Suppressor macrophage (primary cell): ENCODE data around the gene ENO2.

Experiments used
- DNase-seq, 4 experiments: peaks; one replicate each; pipeline ENCODE4 v3.0.0-alpha.2; 2020 to 2022

The ENO2 gene

DNA sequence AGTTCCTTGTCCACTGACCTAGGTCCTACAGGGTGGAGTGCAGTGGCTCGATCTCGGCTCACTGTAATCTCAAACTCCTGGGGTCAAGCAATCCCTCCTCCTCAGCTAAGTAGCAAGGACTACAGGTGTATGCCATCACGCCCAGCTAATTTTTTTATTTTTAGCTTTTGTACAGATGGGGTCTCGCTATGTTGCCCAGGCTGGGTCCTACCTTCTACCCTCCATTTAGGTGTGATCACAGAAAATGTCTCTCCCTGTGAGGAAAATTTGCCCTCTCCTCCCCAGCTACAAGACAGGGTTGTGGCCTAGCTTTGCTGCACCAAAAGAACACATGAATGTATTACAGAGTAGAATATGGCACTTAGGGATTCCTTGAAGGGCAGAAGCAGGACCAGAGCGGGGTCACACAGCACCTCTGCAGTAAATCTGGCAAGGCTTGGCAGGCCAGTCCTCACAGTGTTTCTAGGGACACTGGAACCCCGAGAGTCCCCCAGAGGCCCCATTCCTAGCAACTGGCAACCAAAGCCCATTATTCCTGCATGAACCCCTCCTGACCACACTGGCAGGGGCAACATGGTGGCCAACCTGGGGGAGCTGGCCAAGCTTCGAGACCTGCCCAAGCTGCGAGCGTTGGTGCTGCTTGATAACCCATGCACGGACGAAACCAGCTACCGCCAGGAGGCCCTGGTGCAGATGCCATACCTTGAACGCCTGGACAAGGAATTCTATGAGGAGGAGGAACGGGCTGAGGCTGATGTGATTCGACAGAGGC is 2.0 kb upstream of the ENO2 start:
- no peak for DNase-seq

DNA sequence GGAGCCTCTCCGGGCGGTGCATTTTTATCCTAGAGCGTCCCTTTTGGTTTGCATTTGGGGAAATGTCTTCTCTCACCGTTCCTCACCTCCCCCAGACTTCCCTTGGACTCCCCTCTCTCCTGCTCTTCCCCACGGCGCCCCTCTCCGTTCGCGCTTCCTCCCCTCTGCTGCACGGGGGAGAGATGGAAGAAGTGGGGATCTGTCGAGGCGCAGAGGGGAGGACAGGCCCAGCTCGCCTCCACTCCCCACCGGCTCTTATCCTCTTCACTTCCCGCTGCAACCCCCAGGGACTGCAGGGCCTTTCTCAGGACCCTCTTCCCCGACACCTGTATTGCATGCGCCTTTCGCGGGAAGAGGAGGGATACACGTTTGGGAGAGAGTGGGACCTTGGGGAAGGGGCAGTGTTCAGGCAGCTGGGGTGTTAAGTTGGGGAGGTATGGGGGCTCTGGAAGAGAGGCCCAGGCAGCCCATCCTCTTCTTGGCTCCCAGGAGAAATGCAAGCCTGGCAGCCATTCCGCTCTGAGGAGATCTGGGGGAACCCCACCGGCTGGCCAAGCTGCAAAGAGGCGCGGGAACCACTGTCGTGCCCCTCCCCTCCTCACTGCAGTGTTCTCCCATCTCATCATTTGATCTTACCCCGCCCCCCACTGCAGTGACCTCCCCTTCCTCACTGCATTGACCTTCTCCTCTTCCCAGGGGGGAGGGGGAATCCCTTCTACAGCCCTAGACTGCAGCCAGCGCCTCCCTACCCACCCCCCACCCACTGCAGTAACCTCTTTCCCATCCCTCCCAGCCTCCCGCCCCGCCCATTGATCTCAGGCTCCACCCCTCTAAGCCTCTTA is 788 bp downstream of the ENO2 start:
- no peak for DNase-seq

DNA sequence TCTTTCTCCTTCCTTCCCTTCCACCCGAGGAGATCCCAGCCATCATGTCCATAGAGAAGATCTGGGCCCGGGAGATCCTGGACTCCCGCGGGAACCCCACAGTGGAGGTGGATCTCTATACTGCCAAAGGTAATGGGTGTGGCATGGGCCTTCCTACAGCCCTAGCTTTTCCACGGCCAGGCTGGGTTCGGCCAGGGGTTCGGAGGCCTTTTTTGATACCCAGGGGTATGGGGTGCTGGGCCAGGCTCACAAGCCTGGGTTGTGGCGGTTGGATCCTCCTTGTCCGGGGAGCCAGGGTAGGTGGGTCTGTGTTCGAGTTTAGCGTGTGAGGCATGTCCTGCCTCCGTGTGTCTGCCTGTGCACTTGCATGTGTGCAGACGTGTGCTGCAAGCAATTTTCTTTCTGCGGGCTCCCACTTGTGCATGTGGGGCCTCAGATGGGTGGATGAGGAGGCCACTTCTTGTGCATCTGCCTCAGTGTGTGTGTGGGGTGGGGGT is 1.5 kb downstream of the ENO2 start:
- no peak for DNase-seq

DNA sequence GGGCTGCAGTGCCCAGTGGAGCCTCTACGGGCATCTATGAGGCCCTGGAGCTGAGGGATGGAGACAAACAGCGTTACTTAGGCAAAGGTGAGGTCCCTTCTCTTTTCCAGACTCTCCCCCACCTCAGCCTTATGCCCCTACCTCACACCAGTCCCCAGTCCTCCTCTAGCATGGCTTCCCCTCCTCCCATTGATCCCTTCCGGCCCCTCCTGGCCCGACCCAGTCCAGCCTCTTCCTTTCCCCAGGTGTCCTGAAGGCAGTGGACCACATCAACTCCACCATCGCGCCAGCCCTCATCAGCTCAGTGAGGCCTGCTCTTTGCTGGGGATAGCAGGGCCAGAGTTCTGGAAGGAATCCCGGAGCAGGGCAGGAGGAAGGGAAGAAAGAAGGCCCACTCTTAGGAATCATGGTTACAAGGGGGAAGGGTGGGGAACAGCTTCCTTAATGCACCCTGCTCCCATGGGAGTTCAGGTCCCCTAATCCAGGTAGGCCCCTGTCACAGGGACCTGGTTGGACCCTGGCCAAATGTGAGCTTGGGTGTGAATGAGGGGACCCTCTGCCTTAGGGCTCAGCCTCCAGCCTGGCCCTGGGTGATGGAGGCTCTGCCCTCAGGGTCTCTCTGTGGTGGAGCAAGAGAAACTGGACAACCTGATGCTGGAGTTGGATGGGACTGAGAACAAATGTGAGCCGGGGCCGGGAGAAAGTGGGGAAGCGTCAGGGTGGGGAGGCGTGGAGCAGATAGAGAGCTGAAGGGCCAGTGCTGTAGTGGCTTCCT is 2.2 kb downstream of the ENO2 start:
- no peak for DNase-seq

DNA sequence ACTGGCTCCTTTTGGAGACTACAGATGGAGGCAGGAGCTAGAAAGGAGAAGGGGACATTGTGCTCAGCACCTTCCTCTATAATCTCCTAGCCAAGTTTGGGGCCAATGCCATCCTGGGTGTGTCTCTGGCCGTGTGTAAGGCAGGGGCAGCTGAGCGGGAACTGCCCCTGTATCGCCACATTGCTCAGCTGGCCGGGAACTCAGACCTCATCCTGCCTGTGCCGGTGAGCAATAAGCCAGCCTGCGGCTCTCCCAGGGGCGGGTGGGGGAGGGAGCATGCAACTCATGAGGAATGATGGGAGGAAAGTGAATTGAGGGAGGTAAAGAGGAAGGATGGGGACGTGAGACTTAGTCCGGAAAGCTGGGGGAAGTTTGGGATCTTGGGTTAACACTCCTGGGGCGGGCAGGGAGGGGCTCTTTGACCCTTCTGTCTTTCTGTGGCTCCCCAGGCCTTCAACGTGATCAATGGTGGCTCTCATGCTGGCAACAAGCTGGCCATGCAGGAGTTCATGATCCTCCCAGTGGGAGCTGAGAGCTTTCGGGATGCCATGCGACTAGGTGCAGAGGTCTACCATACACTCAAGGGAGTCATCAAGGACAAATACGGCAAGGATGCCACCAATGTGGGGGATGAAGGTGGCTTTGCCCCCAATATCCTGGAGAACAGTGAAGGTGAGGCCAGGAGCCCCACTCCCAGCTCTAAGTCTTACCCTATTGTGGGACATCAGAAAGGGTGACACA is 3.3 kb downstream of the ENO2 start:
- DNase-seq = no peak

DNA sequence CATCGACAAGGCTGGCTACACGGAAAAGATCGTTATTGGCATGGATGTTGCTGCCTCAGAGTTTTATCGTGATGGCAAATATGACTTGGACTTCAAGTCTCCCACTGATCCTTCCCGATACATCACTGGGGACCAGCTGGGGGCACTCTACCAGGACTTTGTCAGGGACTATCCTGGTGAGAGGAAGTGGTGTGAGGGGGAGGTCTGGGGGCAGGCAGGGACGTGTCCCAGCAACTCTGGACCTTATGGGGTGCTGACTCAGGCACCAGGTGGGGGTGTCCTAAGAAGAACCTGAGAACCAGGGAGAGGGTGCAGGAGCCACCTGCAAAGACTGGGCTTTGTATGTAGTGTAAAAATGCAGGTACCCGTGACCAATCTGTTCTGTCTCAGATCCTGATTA is 5.2 kb downstream of the ENO2 start:
- DNase-seq = peak in 1 of 4 experiments; percentile 37

DNA sequence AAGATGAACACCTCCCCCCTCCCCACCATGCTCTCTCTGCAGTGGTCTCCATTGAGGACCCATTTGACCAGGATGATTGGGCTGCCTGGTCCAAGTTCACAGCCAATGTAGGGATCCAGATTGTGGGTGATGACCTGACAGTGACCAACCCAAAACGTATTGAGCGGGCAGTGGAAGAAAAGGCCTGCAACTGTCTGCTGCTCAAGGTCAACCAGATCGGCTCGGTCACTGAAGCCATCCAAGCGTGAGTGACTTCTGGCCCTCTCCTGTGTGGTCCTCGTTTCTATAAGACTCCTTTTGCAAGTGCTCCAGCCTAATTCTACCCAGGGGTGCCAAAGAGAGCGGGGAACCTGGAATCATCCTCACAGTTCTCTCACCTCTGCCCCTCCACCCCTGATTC is 7.2 kb downstream of the ENO2 start:
- DNase-seq = no peak

DNA sequence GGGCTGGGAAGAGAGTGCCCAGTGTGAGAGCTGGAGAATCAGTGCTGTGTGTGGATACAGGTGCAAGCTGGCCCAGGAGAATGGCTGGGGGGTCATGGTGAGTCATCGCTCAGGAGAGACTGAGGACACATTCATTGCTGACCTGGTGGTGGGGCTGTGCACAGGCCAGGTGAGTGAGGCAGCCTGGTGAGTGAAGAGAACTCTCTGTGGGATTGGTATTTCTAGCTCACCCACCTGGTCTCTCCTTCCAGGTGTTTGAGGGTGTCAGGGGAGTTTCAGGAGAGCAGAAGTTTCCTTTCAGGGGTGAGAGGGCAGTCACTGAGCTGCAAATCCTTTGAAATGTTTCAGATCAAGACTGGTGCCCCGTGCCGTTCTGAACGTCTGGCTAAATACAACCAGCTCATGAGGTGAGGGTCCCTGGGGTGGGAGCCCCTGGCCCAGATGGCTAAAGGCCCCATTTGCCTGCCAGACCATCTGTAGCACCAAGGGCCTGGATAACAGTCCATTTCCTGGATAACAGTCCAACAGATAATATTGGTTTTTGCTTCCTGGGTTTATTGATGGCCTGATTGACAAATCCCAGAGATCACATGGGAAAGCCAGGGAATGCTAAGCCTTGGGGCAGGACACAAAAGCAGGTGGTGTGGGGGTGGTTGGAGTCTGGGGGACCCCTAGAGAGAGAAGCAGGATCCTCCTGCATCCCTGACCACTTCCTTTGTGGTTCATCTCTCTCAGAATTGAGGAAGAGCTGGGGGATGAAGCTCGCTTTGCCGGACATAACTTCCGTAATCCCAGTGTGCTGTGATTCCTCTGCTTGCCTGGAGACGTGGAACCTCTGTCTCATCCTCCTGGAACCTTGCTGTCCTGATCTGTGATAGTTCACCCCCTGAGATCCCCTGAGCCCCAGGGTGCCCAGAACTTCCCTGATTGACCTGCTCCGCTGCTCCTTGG is 7.9 kb downstream of the ENO2 start:
- peak; percentile 58 to 80 (median 76) for DNase-seq

DNA sequence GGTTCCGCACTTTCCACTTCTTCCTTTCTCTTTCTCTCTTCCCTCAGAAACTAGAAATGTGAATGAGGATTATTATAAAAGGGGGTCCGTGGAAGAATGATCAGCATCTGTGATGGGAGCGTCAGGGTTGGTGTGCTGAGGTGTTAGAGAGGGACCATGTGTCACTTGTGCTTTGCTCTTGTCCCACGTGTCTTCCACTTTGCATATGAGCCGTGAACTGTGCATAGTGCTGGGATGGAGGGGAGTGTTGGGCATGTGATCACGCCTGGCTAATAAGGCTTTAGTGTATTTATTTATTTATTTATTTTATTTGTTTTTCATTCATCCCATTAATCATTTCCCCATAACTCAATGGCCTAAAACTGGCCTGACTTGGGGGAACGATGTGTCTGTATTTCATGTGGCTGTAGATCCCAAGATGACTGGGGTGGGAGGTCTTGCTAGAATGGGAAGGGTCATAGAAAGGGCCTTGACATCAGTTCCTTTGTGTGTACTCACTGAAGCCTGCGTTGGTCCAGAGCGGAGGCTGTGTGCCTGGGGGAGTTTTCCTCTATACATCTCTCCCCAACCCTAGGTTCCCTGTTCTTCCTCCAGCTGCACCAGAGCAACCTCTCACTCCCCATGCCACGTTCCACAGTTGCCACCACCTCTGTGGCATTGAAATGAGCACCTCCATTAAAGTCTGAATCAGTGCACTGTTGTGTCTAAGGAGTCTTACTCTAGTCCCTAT is 8.8 kb downstream of the ENO2 start:
- DNase-seq = no peak

DNA sequence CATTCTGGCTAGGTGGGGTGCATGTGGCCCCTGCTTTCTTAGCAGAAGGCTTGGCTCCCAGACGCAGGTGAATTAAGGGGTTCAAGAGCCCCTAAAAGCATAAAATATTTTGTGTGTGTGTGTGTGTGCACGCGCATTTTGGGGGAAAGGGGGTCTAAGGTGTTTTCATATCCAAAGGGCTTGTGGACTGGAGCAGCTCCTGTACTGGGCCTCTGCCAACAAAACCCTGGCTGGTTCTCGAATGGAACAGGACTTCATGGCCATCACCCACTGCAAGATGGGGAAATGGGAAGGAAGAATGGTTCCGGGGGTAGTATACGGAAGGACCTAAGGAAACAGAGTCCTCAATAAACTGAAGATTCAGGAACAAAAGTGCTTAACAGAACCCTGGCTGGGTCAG is 9.5 kb downstream of the ENO2 start:
- DNase-seq = no peak

DNA sequence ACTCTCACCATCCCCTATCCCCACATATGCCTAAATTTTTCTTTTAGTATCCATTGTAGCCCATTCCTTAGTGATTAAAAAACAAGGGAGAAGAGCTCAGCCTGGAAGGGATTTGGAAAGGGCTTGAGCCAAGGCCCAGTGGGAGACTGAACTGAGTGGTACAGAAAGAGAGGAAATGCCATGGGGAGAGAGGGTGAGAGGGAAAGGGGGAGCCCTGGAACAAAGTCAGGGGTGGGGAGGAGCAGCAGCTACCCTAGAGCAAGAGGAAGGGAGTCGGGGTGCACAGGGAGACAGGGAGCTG is 10.8 kb downstream of the ENO2 start:
- no peak for DNase-seq

DNA sequence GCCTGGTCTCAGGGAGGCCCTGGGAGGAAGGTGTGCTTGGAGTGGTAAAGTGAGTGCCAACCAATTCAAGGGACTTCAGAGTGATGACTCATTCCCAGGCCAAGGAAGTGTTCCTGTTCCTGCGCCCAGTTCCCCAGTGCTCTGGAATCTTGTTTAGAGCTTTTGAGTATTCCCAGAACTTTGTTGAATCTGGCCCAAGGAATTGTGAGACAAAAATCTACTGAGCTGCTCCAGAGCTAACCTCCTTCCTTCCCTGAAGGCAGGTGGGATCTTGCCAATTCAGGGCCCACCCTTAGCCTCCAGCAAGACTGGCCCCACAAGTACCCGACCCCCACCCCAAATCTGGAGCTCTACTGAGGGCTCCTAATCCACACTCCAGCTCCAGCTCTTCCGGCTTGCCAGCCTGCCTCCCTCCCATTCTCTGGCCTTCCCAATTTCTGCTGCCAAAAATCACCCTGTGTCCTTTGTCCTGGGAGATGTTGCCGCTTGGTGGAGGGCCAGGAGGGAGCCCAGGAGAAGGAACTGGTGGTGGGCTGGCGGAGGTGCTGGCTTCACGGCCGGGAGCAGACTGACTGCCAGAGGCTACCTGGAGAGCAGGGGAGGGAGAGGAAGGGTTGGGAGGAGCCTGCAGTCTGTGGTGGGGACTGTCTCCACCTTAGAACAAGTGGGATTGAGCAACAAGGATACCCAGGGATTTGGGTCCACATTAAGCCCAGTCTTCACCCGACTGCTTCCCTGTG is 11.3 kb downstream of the ENO2 start:
- DNase-seq = no peak

DNA sequence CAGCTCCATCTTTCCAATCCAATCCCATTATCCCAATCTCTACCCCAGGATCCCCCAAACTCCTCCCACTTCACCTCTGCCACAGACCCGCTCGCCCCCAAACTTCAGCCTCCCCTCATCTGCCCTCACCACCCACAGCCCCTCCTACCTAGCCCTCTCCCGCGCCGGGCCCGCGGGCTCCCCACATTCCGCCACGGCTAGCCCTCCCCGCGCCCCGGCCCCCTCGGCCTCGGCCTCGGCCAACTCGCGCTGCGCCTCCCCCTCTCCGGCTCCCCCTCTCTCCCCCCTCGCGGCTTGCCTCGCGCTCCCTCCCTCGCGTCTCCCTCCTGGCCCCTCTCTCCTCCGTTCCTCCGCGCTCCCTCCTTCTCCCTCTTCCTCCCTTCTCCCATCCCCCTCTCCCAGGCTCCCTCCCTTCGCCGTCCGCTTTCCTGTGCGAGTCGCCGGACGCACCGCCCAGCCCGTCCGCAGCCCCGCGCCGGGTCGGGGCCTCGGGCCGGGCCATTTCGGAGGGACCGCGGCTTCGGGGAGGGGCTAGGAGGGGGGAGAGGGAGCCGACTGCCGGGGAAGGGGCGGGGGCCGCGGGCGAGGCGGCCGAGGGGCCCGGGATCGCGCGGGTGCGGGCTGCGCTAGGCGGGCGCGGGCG is 13.1 kb downstream of the ENO2 start, which contains the start of gene ATN1:
Gene ATN1 (plus strand): TSS at position 581 of the 643 bp plus-strand sequence. CDS start 6,043 bp downstream, outside the sequence.
- DNase-seq = peak in 3 of 4 experiments; percentile 45 to 72 (median 65)

DNA sequence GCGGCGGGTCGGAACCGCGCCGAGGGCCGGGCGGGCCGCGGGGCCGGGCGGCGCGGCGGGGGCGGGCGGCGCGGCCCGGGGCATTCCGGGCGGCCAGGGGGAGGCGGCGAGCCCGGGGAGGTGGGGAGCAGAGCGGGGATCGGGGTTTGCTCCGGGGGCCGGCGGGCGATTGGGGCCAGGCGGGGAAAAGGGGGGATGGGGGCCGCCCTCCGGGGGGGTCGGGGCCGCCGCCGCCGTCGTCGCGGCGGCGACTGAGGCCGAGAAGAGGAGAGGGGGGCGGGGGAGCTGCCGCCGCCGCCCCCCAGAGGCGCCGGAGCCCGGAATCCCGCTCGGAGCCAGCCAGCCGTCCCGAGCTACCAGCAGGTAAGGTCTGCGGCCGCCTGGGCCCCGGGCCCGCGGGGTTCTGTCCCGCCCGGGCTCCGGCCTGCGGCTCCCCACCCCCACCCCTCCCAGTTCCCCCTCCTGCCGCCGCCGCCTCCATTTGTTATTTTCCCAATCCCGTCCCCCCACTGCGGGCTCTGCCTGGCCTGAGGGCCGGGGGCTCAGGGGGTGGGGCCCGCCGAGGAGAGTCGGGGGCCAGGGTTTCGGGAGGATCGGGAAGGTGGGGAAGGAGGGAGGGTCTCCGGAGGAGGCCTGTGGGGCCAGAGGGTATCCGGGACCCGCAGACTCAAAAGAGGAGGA is 13.8 kb downstream of the ENO2 start:
- peak in 2 of 4 experiments; percentile 40 to 47 for DNase-seq

DNA sequence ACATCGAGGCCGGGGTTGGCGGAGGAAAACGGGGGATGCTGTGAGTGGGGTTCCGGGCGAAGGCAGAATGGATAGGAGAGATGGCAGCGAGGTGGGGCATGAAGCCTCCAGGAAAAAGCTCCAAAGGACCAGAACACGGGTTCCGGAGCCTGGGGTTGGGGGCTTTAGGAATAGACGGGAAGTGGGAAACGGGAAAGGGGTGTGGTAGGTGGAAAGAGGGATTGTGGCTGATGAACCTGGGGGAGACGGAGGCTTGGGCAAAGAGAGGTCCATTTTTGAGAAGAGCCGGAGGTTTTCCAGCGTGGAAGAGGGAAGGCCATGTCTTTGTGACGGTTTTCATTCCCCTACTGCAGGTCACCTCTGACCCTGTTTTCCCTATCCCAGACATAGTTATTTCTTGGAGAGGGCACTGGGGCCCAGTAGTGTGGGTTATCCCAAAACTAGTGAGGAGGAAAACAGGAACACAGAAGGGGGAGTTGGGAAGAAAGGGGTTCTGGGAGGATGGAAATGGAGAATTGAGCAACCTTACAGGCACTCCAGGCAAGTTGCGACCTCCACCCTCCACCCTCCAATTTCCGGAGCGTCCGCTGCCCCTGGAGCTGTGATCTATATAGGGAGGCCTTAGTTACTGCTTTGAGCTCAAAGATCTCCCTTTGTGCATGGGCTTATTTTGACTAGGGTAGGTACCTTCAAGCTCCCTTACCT is 14.5 kb downstream of the ENO2 start:
- DNase-seq = peak in 1 of 4 experiments; percentile 24

DNA sequence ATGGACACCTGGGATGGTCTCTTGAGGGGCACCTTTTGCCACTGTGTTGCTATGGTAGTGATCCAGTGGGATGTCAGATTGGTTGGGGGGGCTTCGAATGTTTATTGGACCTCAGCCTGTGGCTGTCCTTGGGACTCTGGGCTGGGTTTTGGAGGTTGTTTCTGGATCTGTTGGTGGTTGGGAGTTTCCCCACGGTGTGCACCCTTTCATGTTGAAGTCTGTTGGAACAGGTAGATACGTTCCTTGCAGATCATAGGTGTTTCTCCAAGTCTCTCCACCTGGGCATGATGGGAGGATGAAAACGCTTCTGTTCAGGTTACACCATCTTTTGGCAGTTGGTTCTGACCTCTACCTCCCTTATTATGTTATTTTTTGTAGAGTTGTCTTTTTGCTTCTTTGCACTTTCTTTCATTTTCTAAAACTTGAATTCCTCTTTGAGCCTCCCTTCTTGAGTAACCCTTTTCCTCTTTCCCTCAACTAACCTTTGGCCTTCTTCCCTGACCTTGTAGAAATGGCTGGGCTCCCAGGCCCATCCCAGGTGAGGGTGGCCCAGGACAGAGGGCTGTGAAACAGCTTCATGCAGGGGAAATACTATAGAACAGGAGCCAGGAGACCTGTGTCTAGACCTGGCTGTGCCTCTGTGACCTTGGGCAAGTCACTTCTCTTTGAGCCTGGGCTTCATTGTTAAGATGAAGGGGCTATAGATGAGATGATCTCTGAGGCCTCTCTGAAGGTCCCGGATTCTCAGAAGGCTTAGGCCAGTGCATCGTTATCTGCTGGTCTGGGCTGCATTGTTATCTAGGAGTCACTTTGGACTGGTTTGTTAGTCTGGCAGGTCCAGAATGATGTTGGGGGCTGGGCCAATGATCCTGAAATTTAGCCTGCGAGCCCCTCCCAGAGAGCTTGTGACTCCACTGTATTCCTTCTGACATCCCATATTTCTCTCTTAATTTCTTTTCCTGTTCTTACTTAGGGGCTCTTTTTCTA is 15.4 kb downstream of the ENO2 start:
- no peak for DNase-seq

DNA sequence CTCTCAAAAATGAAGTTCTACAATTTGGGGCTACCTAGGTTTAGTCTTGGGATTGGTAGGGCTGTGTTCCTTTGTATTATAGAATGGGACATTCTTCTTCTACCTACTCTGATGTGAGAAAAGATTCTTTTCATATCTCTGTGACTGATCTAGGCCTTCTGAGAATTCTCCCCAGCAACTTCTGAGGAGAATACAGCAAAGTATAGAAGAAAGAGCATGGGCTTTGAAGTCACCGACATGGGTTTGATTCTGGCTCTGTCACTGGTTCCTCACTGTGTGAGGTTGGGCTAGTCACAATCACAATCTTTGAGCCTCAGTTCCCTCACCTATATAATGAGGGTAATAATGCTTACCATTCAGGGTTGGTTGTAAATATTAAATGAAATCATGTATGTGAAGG is 18.4 kb downstream of the ENO2 start:
- no peak for DNase-seq
